Measurements from ENCODE around the gene SP9.

- no peak for TF ChIP-seq EZH2 (IDR thresholded peaks at IDR 0.05; ENCODE audit: borderline replicate concordance, low read depth, low read length, poor library complexity, severe bottlenecking)
- TF ChIP-seq, protein P1, sequence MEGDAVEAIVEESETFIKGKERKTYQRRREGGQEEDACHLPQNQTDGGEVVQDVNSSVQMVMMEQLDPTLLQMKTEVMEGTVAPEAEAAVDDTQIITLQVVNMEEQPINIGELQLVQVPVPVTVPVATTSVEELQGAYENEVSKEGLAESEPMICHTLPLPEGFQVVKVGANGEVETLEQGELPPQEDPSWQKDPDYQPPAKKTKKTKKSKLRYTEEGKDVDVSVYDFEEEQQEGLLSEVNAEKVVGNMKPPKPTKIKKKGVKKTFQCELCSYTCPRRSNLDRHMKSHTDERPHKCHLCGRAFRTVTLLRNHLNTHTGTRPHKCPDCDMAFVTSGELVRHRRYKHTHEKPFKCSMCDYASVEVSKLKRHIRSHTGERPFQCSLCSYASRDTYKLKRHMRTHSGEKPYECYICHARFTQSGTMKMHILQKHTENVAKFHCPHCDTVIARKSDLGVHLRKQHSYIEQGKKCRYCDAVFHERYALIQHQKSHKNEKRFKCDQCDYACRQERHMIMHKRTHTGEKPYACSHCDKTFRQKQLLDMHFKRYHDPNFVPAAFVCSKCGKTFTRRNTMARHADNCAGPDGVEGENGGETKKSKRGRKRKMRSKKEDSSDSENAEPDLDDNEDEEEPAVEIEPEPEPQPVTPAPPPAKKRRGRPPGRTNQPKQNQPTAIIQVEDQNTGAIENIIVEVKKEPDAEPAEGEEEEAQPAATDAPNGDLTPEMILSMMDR (conservative IDR thresholded peaks at IDR 0.05; ENCODE audit: low read depth, low read length) = peak; percentile 57
These were observed 15.3 kb downstream of the SP9 start for GRCh38 chr2:174350018-174350417.
